ENCODE measurements around the gene CSF1R.

CSF1R gene

DNA sequence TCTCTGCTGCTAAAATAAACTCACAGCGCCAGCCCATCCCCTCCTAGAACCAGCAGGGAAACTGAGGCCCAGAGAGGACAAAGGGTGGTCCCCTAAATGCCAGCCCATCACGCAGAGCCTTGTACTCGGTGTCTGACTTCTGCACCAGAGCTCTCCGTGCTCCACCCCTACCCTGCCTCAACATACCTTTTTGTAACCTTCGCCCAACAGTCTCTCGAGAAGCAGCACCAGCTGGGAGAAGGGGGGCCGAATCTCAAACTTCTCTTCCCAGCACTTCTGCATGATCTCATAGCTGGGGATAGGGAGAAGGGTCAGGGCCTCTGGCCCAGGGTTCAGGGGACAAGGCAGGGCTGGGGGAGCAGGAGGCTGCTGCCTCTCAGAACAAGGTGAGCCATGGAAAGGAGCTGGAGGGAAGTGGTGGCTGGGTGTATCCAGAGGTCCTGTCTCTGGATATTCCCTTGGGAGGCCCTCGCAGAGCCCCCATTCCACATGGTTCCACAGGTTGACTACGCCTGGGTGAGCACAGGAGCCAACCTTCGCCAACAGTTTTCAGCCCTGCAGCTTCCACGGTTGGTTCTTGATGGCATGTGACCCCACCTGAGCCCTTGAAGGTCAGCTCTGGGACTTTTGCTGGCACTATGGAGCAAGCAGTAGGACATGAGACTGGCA, 32.3 kb upstream of the CSF1R start:
- H4K20me1 ChIP-seq (ENCODE audit: control insufficient read depth, insufficient read depth, low read depth, low read length) = no peaks in the 10 kb centered on the region
- H3K27ac ChIP-seq (ENCODE audit: low read depth, low read length) = no peak overlapping the region
- H3K27me3 ChIP-seq (ENCODE audit: control insufficient read depth, low read length) = no peaks in the 10 kb centered on the region
- H3K79me2 ChIP-seq (ENCODE audit: control insufficient read depth, low read length) = no peaks in the 10 kb centered on the region
- no peaks in the 10 kb centered on the region for H3K36me3 ChIP-seq (ENCODE audit: control insufficient read depth, low read length)
- H3K4me1 ChIP-seq (ENCODE audit: control insufficient read depth, low read length) = no peaks in the 10 kb centered on the region
- TF ChIP-seq EZH2phosphoT487 (IDR thresholded peaks at IDR 0.05; ENCODE audit: borderline replicate concordance, low read length) = no peak
- TF ChIP-seq, protein P1, sequence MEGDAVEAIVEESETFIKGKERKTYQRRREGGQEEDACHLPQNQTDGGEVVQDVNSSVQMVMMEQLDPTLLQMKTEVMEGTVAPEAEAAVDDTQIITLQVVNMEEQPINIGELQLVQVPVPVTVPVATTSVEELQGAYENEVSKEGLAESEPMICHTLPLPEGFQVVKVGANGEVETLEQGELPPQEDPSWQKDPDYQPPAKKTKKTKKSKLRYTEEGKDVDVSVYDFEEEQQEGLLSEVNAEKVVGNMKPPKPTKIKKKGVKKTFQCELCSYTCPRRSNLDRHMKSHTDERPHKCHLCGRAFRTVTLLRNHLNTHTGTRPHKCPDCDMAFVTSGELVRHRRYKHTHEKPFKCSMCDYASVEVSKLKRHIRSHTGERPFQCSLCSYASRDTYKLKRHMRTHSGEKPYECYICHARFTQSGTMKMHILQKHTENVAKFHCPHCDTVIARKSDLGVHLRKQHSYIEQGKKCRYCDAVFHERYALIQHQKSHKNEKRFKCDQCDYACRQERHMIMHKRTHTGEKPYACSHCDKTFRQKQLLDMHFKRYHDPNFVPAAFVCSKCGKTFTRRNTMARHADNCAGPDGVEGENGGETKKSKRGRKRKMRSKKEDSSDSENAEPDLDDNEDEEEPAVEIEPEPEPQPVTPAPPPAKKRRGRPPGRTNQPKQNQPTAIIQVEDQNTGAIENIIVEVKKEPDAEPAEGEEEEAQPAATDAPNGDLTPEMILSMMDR (IDR thresholded peaks at IDR 0.05; ENCODE audit: low read depth, low read length, poor library complexity, severe bottlenecking) = no peak
- no peaks in the 10 kb centered on the region for H3K9me2 ChIP-seq (replicated peaks; ENCODE audit: control insufficient read depth, low read length)
- H3K9me3 ChIP-seq (ENCODE audit: control insufficient read depth, insufficient read depth, low read length) = no peaks in the 10 kb centered on the region
- H3K4me3 ChIP-seq (ENCODE audit: low read length) = no peak overlapping the region
- no peaks in the 10 kb centered on the region for H3F3A ChIP-seq (ENCODE audit: control insufficient read depth, insufficient read depth)
- no peak overlapping the region for H3K4me2 ChIP-seq (ENCODE audit: low read length)

DNA sequence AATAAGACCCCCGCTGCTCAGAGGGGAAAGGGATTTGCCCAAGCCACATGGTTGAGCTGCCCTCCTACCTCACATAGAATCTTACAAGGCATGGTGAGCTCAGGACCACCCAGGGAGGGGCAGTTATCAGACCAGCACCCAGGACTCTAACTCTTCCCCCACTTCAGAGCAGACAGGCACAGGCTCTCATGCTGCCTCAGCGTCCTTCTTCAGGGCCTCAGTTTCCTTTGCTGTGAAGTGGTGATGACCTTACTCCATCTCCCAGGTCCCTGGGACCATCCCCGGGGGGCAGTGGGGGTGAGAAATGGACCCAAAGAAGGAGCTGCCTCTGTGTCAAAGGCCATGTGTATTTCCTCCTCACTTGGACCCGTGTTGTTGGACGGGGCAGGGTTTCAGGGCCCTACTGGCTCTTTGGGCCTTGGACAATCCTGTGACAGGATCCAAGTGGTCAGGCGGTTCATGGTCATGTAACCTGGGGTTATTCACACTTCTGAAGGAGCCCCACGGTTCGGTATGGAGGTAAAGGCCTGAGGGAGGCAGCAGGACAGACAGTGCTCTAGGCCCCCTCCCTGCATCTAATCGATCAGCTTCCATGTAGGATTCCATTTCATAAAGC, 31.7 kb upstream of the CSF1R start:
- Histone ChIP-seq H3K9me3 (ENCODE audit: control insufficient read depth, insufficient read depth, low read length) (no peaks in the 10 kb centered on the region), H3K27ac (ENCODE audit: low read depth, low read length) (no peak overlapping the region), H3K9me2 (replicated peaks; ENCODE audit: control insufficient read depth, low read length) (no peaks in the 10 kb centered on the region), H3K36me3 (ENCODE audit: control insufficient read depth, low read length) (no peaks in the 10 kb centered on the region), H3K4me2 (ENCODE audit: low read length) (no peak overlapping the region), H4K20me1 (ENCODE audit: control insufficient read depth, insufficient read depth, low read depth, low read length) (no peaks in the 10 kb centered on the region), H3F3A (ENCODE audit: control insufficient read depth, insufficient read depth) (no peaks in the 10 kb centered on the region), H3K79me2 (ENCODE audit: control insufficient read depth, low read length) (no peaks in the 10 kb centered on the region), H3K4me1 (ENCODE audit: control insufficient read depth, low read length) (no peaks in the 10 kb centered on the region), H3K27me3 (ENCODE audit: control insufficient read depth, low read length) (no peaks in the 10 kb centered on the region), H3K4me3 (ENCODE audit: low read length) (no peak overlapping the region)
- TF ChIP-seq, protein P1 (IDR thresholded peaks at IDR 0.05; ENCODE audit: low read depth, low read length, poor library complexity, severe bottlenecking) = no peak
- TF ChIP-seq EZH2phosphoT487 (IDR thresholded peaks at IDR 0.05; ENCODE audit: borderline replicate concordance, low read length) = no peak

DNA sequence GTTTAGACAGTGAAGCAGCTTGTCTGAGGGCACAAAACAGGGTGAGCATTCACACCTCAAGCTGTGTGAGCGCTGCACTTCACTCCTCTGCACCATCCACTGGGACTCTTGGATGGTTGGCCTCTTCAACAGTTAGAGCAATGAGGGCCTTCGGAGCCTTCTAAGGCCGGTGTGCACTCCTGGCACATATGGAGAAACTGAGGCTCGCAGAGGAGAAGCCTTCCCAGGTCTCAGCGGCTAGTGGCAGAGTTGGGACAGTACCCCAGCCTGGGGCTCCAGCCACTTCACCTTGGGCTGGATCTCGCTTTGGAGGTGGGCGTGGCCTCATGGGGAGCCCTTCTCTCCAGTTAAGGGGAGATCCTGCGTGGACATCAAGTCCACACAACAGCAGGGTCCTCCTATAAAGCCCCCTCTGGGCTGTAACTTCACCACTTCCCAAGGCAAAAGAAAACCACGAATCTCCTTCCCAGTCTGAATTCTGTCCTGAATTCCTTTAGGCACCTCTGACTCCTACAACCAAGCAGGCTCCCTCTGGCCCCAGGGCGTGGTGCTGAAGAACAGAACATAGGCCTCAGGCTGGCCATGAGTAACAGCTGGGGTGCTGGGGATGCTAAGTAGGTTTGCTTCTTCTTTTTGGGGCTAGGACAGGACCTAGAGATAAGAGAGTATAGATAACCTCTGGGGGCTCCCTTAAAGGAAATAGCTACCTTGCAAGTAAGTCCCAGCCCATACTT, 30.5 kb upstream of the CSF1R start:
- Histone ChIP-seq H4K20me1 (ENCODE audit: control insufficient read depth, insufficient read depth, low read depth, low read length) (no peaks in the 10 kb centered on the region), H3K4me3 (ENCODE audit: low read length) (no peak overlapping the region), H3K4me2 (ENCODE audit: low read length) (no peak overlapping the region), H3K4me1 (ENCODE audit: control insufficient read depth, low read length) (no peaks in the 10 kb centered on the region), H3K79me2 (ENCODE audit: control insufficient read depth, low read length) (no peaks in the 10 kb centered on the region), H3K27ac (ENCODE audit: low read depth, low read length) (no peak overlapping the region), H3K36me3 (ENCODE audit: control insufficient read depth, low read length) (no peaks in the 10 kb centered on the region), H3K27me3 (ENCODE audit: control insufficient read depth, low read length) (no peaks in the 10 kb centered on the region), H3K9me2 (replicated peaks; ENCODE audit: control insufficient read depth, low read length) (no peaks in the 10 kb centered on the region), H3F3A (ENCODE audit: control insufficient read depth, insufficient read depth) (no peaks in the 10 kb centered on the region), H3K9me3 (ENCODE audit: control insufficient read depth, insufficient read depth, low read length) (no peaks in the 10 kb centered on the region)
- TF ChIP-seq EZH2phosphoT487 (IDR thresholded peaks at IDR 0.05; ENCODE audit: borderline replicate concordance, low read length) = no peak

All from DOHH2 (cell line).